K562 (cell line): ENCODE results near the gene TTBK1.

Source experiments
- CREB1 ChIP-seq, 2 experiments: sonication (generic) in 1 of 2; formaldehyde crosslinking in 1 of 2; IDR thresholded peaks; 2 replicates each; pipeline versions ENCODE4 v1.6.1 to v1.8.0; 2012 to 2022; ENCODE audit warnings: inconsistent platforms in 1 of 2, mild to moderate bottlenecking in 1 of 2, missing genetic modification reagents in 1 of 2, moderate library complexity in 1 of 2
- KLF1 ChIP-seq: fragments of 450-650 bp; IDR thresholded peaks from 2 replicates; pipeline ENCODE4 v1.6.1; 2016; ENCODE audit warnings: missing genetic modification characterization, missing compliant biosample characterization
- POLR2A ChIP-seq: fragments of 450-650 bp; conservative IDR thresholded peaks from 2 replicates; pipeline ENCODE4 v1.6.1; 2016
- TCF7 ChIP-seq: sonication (generic); IDR thresholded peaks from 2 replicates; pipeline ENCODE4 v1.6.1; 2016; ENCODE audit warnings: antibody characterized with exemption, borderline replicate concordance
- TEAD4 ChIP-seq, 2 experiments: sonication (generic) in 1 of 2; formaldehyde crosslinking in 1 of 2; IDR thresholded peaks; 2 replicates each; pipeline versions ENCODE4 v1.6.1 to v1.8.0; 2012 to 2022; ENCODE audit warnings: borderline replicate concordance in 1 of 2, inconsistent platforms in 1 of 2, low read length in 1 of 2, mild to moderate bottlenecking in 1 of 2, missing genetic modification reagents in 1 of 2
- TF ChIP-seq, protein P1 (sequence below), 2 experiments: fragments of 450-650 bp in 1 of 2; sonication (generic) in 1 of 2; formaldehyde crosslinking in 1 of 2; IDR thresholded peaks in 1 of 2; conservative IDR thresholded peaks in 1 of 2; 2 replicates each; pipeline versions ENCODE4 v1.6.1 to v1.8.1; 2016 to 2023; ENCODE audit warnings: mild to moderate bottlenecking in 2 of 2, moderate library complexity in 2 of 2, inconsistent platforms in 1 of 2, missing genetic modification reagents in 1 of 2
- TF ChIP-seq, protein P2 (sequence below): fragments of 250-450 bp; sonication (Bioruptor Pico); IDR thresholded peaks from 2 replicates; pipeline ENCODE4 v1.5.0; 2021; ENCODE audit warnings: mild to moderate bottlenecking, moderate library complexity

DNA sequence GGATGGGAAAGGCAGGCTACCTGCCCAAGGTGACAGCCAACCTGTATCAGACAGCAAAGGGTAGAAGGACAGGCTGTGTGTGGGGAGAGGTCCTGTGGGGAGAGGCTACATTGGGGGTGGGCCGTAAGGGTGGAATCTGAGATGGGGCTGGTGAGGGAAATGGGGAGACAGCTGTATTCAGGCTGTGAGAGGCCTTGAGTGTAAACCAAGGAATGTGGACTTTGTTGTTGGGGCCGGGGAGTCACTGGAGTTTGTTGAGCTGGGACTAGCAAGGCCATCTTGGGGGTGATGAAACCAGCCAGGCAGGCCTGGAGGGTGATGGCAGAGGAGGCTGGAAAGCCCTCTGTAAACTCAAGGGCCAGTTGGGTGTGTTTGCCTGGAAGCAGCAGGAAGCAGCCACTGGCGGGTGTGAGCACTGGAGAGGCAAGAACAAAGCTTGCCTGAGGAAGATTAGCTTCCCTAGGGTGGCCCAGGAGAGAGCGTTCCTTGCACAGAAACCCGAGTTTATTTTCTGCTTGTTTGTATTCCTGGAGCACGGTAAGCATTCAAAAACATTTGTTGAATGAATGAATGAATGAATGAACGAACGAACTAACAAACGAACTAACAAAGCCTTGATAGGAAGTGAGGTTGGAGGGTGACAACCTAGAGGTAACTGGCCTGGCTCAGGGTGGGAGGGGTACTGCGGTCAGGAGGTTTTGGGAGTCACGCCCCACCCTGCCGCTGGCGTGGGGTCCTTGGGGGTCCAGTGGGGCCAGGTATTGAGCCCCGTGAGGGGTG lies 18.9 kb downstream of the TTBK1 start:
- TF ChIP-seq, protein P1, sequence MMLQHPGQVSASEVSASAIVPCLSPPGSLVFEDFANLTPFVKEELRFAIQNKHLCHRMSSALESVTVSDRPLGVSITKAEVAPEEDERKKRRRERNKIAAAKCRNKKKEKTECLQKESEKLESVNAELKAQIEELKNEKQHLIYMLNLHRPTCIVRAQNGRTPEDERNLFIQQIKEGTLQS (IDR thresholded peaks at IDR 0.05), result no peak
- TF ChIP-seq, protein P1 (CRISPR knock-in tag; conservative IDR thresholded peaks at IDR 0.05), result no peak
- TF ChIP-seq KLF1 (tag) (no peak), TCF7 (no peak), TEAD4 (IDR thresholded peaks at IDR 0.05; ENCODE audit: low read length) (no peak), TEAD4 (CRISPR knock-in tag; IDR thresholded peaks at IDR 0.05; ENCODE audit: borderline replicate concordance) (no peak), CREB1 (IDR thresholded peaks at IDR 0.05) (no peak), CREB1 (CRISPR knock-in tag; IDR thresholded peaks at IDR 0.05) (no peak), POLR2A (no peak)
- TF ChIP-seq, protein P2, sequence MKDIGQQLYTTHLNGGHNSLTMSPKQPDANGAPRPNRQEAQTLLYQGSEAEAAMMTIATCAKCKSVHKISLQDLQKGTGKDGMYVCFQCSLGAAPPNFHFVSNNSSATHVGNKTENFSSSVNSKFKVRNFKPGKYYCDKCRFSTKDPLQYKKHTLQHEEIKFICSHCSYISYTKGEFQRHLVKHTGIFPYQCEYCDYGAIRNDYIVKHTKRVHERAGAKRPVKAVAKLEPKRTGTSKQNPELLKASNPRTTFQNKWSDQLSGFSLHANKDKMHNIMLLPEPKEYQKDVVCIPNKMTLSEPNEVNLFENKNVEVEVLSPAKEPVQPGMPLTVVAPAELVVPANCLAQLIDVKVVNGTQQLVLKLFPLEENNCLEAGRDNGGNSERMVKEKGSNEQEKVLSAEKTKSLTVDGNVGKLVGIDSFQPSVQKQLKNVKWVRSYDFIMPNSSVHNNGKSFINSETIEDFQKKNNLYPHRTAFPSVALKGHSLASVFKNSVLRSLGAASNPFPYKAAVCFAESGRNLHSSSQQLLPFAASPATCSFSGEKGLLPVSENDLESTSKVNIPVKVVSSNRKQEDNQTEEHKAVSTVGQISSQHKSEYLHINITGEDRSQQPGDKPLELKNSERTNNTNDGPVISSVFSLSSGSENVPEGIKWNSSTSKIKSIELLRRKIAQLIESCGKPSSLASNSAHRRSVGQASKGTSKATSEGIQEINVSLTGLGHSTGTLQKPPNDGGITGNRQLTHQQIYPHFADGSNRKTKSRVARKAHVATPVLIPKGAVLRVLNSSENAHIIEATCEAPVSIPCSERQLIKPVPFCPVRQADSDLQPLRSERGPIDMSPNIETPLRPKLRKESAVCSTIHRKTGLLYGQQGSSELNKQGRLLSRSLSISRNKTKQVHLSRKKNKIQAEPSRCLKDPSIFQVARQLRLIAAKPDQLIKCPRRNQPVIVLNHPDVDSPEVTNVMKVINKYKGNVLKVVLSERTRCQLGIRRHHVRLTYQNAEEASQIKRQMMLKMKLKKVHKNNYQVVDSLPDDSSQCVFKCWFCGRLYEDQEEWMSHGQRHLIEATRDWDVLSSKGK (CRISPR knock-in tag), result no peak
